IPS DF 4.7 (cell line): Measurements from ENCODE around the gene TANK.
A peak's percentile ranks its signal among the peaks of the same experiment; 100 is the strongest.
"Not testable (repeated sequence)": the region's sequence is repeated elsewhere in the genome, so short reads cannot be mapped to it uniquely, and the experiment has no call there.

Source experiments
- DNase-seq: peaks from one replicate; pipeline ENCODE4 v3.0.0-alpha.2; 2013; ENCODE audit warnings: low spot score; ENCODE audit errors: extremely low read depth

TANK gene

GRCh38 chr2:161269111-161269510, 108.9 kb downstream of the TANK start:
- DNase-seq, result no peak

- no peak for DNase-seq
Measured at GRCh38 chr2:161273038-161273760, 113.0 kb downstream of the TANK start.

GRCh38 chr2:161278564-161279229, 118.5 kb downstream of the TANK start:
- DNase-seq, result peak; percentile 71

- not testable (repeated sequence) for DNase-seq
Measured at GRCh38 chr2:161279230-161279815, 119.1 kb downstream of the TANK start.

GRCh38 chr2:161280906-161281323, 120.7 kb downstream of the TANK start:
- DNase-seq, result peak; percentile 78

- DNase-seq, result not testable (repeated sequence)
Measured at GRCh38 chr2:161281615-161282310, 121.5 kb downstream of the TANK start.

- DNase-seq, result not testable (repeated sequence)
Measured at GRCh38 chr2:161282311-161282644, 122.0 kb downstream of the TANK start.

GRCh38 chr2:161283926-161284325, 123.7 kb downstream of the TANK start:
- no peak for DNase-seq
